HEK293 (cell line): ENCODE results near the gene NPHP4.

Experiments used
- CTCF ChIA-PET: fragments of 350-600 bp; formaldehyde crosslinking; extraction: SDS; loops from one replicate; lab custom pipeline; 2021; ENCODE audit warnings: antibody characterized with exemption; lab: Yijun Ruan, JAX
- POLR2A ChIA-PET: fragments of 300-600 bp; formaldehyde crosslinking; extraction: SDS; loops from one replicate; lab custom pipeline; 2020; ENCODE audit warnings: antibody characterized with exemption, inconsistent platforms; lab: Yijun Ruan, JAX
- H3K27ac ChIP-seq: fragments of 200-500 bp; sonication (Bioruptor generic); 2 replicates; pipeline ENCODE4 v1.5.1; 2014; ENCODE audit warnings: low read depth, low read length, control low read depth, inconsistent platforms; ENCODE audit errors: extremely low read depth
- H3K36me3 ChIP-seq, 2 experiments: fragments of 200-500 bp in 1 of 2; sonication (Bioruptor generic) in 1 of 2; 1 replicate in 1 of 2; 2 replicates in 1 of 2; pipeline ENCODE4 v1.5.1; 2014 to 2017; ENCODE audit warnings: inconsistent platforms in 2 of 2, low read length in 2 of 2; ENCODE audit not compliant: control insufficient read depth in 2 of 2, insufficient read depth in 1 of 2
- H3K4me1 ChIP-seq: fragments of 200-500 bp; sonication (Bioruptor generic); 2 replicates; pipeline ENCODE4 v1.5.1; 2014; ENCODE audit warnings: mild to moderate bottlenecking, low read length, inconsistent platforms; ENCODE audit not compliant: control insufficient read depth, insufficient read depth
- H3K4me3 ChIP-seq: 2 replicates; pipeline ENCODE4 v1.5.1; 2011; ENCODE audit warnings: low read depth, mild to moderate bottlenecking, control low read depth, low read length, moderate library complexity
- H3K9me3 ChIP-seq: fragments of 200-500 bp; sonication (Bioruptor generic); 2 replicates; pipeline ENCODE4 v1.5.1; 2014; ENCODE audit warnings: low read depth, low read length, inconsistent platforms; ENCODE audit not compliant: control insufficient read depth, insufficient read depth
- EGR2 ChIP-seq: fragments of 450-650 bp; formaldehyde crosslinking; IDR thresholded peaks from 2 replicates; pipeline ENCODE4 v1.5.1; 2016; ENCODE audit warnings: low read depth, missing biosample characterization, missing genetic modification characterization
- HOXA7 ChIP-seq: sonication (generic); formaldehyde crosslinking; IDR thresholded peaks from 2 replicates; pipeline ENCODE4 v1.8.1; 2022; ENCODE audit warnings: missing genetic modification reagents, borderline replicate concordance
- KLF10 ChIP-seq: fragments of 450-650 bp; IDR thresholded peaks from 2 replicates; pipeline ENCODE4 v1.5.1; 2018; ENCODE audit warnings: missing biosample characterization, mild to moderate bottlenecking, missing genetic modification characterization
- KLF8 ChIP-seq: fragments of 450-650 bp; formaldehyde crosslinking; IDR thresholded peaks from 2 replicates; pipeline ENCODE4 v1.5.1; 2016; ENCODE audit warnings: missing biosample characterization, missing genetic modification characterization
- KLF9 ChIP-seq: fragments of 450-650 bp; formaldehyde crosslinking; IDR thresholded peaks from 2 replicates; pipeline ENCODE4 v1.5.1; 2016; ENCODE audit warnings: missing biosample characterization, missing genetic modification characterization, low read depth
- SCRT1 ChIP-seq: fragments of 450-650 bp; formaldehyde crosslinking; IDR thresholded peaks from 2 replicates; pipeline ENCODE4 v1.5.1; 2016; ENCODE audit warnings: missing biosample characterization, missing genetic modification characterization, borderline replicate concordance
- SP2 ChIP-seq: fragments of 450-650 bp; formaldehyde crosslinking; IDR thresholded peaks from 2 replicates; pipeline ENCODE4 v1.5.1; 2016; ENCODE audit warnings: missing biosample characterization, missing genetic modification characterization
- ZBTB10 ChIP-seq: fragments of 450-650 bp; formaldehyde crosslinking; IDR thresholded peaks from 2 replicates; pipeline ENCODE4 v1.5.1; 2016; ENCODE audit warnings: missing biosample characterization, missing genetic modification characterization
- ZBTB17 ChIP-seq: fragments of 450-650 bp; formaldehyde crosslinking; IDR thresholded peaks from 2 replicates; pipeline ENCODE4 v1.5.1; 2016; ENCODE audit warnings: missing biosample characterization, missing genetic modification characterization
- ZBTB48 ChIP-seq: fragments of 450-650 bp; formaldehyde crosslinking; IDR thresholded peaks from 2 replicates; pipeline ENCODE4 v1.5.1; 2016; ENCODE audit warnings: missing biosample characterization, missing genetic modification characterization
- ZBTB7A ChIP-seq: fragments of 450-650 bp; formaldehyde crosslinking; IDR thresholded peaks from 2 replicates; pipeline ENCODE4 v1.5.1; 2016; ENCODE audit warnings: low read depth, missing biosample characterization, missing genetic modification characterization
- ZFHX2 ChIP-seq: fragments of 450-650 bp; formaldehyde crosslinking; conservative IDR thresholded peaks from 2 replicates; pipeline ENCODE4 v1.5.1; 2016; ENCODE audit warnings: missing biosample characterization, missing genetic modification characterization
- ZFP3 ChIP-seq: fragments of 450-650 bp; formaldehyde crosslinking; IDR thresholded peaks from 2 replicates; pipeline ENCODE4 v1.5.1; 2016; ENCODE audit warnings: low read depth, missing biosample characterization, missing genetic modification characterization
- ZFP37 ChIP-seq: fragments of 450-650 bp; formaldehyde crosslinking; IDR thresholded peaks from 2 replicates; pipeline ENCODE4 v1.5.1; 2016; ENCODE audit warnings: missing biosample characterization, missing genetic modification characterization
- ZNF140 ChIP-seq: fragments of 450-650 bp; formaldehyde crosslinking; IDR thresholded peaks from 2 replicates; pipeline ENCODE4 v1.5.1; 2016; ENCODE audit warnings: missing biosample characterization, missing genetic modification characterization
- ZNF24 ChIP-seq: fragments of 450-650 bp; formaldehyde crosslinking; IDR thresholded peaks from 2 replicates; pipeline ENCODE4 v1.5.1; 2016; ENCODE audit warnings: missing biosample characterization, missing genetic modification characterization
- ZNF341 ChIP-seq: fragments of 450-650 bp; formaldehyde crosslinking; IDR thresholded peaks from 2 replicates; pipeline ENCODE4; 2016; ENCODE audit warnings: low read depth, missing biosample characterization, missing genetic modification characterization
- ZNF48 ChIP-seq: fragments of 450-650 bp; formaldehyde crosslinking; IDR thresholded peaks from 2 replicates; pipeline ENCODE4 v1.5.1; 2016; ENCODE audit warnings: missing biosample characterization, missing genetic modification characterization
- ZNF585B ChIP-seq: fragments of 450-650 bp; formaldehyde crosslinking; IDR thresholded peaks from 2 replicates; pipeline ENCODE4 v1.5.1; 2016; ENCODE audit warnings: missing biosample characterization, missing genetic modification characterization
- TF ChIP-seq, protein P1 (sequence below): fragments of 450-650 bp; formaldehyde crosslinking; IDR thresholded peaks from 2 replicates; pipeline ENCODE4 v1.5.1; 2017; ENCODE audit warnings: missing biosample characterization, missing genetic modification characterization
- TF ChIP-seq, protein P2 (sequence below): fragments of 450-650 bp; formaldehyde crosslinking; IDR thresholded peaks from 2 replicates; pipeline ENCODE4 v1.5.1; 2016; ENCODE audit warnings: missing biosample characterization, missing genetic modification characterization, borderline replicate concordance
- TF ChIP-seq, protein P3 (sequence below): fragments of 450-650 bp; formaldehyde crosslinking; IDR thresholded peaks from 2 replicates; pipeline ENCODE4 v1.5.1; 2016; ENCODE audit warnings: missing biosample characterization, missing genetic modification characterization, borderline replicate concordance

The NPHP4 gene

GRCh38 chr1:6033986-6034749, 41.9 kb upstream of the NPHP4 start (continued):
- TF ChIP-seq, protein P1, sequence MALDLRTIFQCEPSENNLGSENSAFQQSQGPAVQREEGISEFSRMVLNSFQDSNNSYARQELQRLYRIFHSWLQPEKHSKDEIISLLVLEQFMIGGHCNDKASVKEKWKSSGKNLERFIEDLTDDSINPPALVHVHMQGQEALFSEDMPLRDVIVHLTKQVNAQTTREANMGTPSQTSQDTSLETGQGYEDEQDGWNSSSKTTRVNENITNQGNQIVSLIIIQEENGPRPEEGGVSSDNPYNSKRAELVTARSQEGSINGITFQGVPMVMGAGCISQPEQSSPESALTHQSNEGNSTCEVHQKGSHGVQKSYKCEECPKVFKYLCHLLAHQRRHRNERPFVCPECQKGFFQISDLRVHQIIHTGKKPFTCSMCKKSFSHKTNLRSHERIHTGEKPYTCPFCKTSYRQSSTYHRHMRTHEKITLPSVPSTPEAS, result no peak
- TF ChIP-seq SCRT1 (tag by site-specific recombination) (peak; percentile 97), ZBTB48 (peak; percentile 51; the same call in 1 of the 2 replicates), ZNF140 (no peak), ZNF24 (tag by site-specific recombination) (no peak), ZNF341 (no peak; the same call in 1 of the 2 replicates), ZFP37 (no peak), ZNF48 (no peak), ZNF585B (tag by site-specific recombination) (no peak), ZBTB7A (tag by site-specific recombination) (no peak), HOXA7 (no peak), KLF10 (tag by site-specific recombination) (no peak), SP2 (tag by site-specific recombination) (peak; percentile 71), ZFP3 (no peak)
- TF ChIP-seq, protein P2, sequence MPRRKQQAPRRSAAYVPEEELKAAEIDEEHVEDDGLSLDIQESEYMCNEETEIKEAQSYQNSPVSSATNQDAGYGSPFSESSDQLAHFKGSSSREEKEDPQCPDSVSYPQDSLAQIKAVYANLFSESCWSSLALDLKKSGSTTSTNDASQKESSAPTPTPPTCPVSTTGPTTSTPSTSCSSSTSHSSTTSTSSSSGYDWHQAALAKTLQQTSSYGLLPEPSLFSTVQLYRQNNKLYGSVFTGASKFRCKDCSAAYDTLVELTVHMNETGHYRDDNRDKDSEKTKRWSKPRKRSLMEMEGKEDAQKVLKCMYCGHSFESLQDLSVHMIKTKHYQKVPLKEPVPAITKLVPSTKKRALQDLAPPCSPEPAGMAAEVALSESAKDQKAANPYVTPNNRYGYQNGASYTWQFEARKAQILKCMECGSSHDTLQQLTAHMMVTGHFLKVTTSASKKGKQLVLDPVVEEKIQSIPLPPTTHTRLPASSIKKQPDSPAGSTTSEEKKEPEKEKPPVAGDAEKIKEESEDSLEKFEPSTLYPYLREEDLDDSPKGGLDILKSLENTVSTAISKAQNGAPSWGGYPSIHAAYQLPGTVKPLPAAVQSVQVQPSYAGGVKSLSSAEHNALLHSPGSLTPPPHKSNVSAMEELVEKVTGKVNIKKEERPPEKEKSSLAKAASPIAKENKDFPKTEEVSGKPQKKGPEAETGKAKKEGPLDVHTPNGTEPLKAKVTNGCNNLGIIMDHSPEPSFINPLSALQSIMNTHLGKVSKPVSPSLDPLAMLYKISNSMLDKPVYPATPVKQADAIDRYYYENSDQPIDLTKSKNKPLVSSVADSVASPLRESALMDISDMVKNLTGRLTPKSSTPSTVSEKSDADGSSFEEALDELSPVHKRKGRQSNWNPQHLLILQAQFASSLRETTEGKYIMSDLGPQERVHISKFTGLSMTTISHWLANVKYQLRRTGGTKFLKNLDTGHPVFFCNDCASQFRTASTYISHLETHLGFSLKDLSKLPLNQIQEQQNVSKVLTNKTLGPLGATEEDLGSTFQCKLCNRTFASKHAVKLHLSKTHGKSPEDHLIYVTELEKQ (tag by site-specific recombination), result no peak

- no peaks in the 10 kb centered on the region for H3K9me3 ChIP-seq
- ChIA-PET CTCF (interaction anchor here (0.6 to 1.4 kb wide), 5 partner anchors 15 to 359 kb away, joined by 3 to 5 read pairs (median 4); no protein-coding TSS in a partner anchor), POLR2A (no interaction called here)
- H3K4me3 ChIP-seq, result no peak overlapping the region
- H3K36me3 ChIP-seq, result no peaks in the 10 kb centered on the region
- no peak overlapping the region for H3K27ac ChIP-seq
- peaks cover 2% of the 10 kb centered on the region for H3K4me1 ChIP-seq
- TF ChIP-seq ZFHX2 (tag by site-specific recombination) (peak; percentile 93), KLF8 (tag by site-specific recombination) (no peak), ZBTB17 (tag by site-specific recombination) (no peak), ZBTB10 (tag by site-specific recombination) (0 out of 2 replicates have a peak, but pooled peaks have one; percentile 19), EGR2 (tag by site-specific recombination) (peak; percentile 81), KLF9 (tag by site-specific recombination) (0 out of 2 replicates have a peak, but pooled peaks have one; percentile 16)
- TF ChIP-seq, protein P1, result peak; percentile 99
- TF ChIP-seq, protein P3, sequence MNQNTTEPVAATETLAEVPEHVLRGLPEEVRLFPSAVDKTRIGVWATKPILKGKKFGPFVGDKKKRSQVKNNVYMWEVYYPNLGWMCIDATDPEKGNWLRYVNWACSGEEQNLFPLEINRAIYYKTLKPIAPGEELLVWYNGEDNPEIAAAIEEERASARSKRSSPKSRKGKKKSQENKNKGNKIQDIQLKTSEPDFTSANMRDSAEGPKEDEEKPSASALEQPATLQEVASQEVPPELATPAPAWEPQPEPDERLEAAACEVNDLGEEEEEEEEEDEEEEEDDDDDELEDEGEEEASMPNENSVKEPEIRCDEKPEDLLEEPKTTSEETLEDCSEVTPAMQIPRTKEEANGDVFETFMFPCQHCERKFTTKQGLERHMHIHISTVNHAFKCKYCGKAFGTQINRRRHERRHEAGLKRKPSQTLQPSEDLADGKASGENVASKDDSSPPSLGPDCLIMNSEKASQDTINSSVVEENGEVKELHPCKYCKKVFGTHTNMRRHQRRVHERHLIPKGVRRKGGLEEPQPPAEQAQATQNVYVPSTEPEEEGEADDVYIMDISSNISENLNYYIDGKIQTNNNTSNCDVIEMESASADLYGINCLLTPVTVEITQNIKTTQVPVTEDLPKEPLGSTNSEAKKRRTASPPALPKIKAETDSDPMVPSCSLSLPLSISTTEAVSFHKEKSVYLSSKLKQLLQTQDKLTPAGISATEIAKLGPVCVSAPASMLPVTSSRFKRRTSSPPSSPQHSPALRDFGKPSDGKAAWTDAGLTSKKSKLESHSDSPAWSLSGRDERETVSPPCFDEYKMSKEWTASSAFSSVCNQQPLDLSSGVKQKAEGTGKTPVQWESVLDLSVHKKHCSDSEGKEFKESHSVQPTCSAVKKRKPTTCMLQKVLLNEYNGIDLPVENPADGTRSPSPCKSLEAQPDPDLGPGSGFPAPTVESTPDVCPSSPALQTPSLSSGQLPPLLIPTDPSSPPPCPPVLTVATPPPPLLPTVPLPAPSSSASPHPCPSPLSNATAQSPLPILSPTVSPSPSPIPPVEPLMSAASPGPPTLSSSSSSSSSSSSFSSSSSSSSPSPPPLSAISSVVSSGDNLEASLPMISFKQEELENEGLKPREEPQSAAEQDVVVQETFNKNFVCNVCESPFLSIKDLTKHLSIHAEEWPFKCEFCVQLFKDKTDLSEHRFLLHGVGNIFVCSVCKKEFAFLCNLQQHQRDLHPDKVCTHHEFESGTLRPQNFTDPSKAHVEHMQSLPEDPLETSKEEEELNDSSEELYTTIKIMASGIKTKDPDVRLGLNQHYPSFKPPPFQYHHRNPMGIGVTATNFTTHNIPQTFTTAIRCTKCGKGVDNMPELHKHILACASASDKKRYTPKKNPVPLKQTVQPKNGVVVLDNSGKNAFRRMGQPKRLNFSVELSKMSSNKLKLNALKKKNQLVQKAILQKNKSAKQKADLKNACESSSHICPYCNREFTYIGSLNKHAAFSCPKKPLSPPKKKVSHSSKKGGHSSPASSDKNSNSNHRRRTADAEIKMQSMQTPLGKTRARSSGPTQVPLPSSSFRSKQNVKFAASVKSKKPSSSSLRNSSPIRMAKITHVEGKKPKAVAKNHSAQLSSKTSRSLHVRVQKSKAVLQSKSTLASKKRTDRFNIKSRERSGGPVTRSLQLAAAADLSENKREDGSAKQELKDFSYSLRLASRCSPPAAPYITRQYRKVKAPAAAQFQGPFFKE, result no peak
Observed at GRCh38 chr1:6033124-6033523, 40.9 kb upstream of the NPHP4 start.
